ENCODE data around the gene MYCBP.

- no peak for TF ChIP-seq POLR2A (IDR thresholded peaks at IDR 0.05)
- TF ChIP-seq, protein P1, sequence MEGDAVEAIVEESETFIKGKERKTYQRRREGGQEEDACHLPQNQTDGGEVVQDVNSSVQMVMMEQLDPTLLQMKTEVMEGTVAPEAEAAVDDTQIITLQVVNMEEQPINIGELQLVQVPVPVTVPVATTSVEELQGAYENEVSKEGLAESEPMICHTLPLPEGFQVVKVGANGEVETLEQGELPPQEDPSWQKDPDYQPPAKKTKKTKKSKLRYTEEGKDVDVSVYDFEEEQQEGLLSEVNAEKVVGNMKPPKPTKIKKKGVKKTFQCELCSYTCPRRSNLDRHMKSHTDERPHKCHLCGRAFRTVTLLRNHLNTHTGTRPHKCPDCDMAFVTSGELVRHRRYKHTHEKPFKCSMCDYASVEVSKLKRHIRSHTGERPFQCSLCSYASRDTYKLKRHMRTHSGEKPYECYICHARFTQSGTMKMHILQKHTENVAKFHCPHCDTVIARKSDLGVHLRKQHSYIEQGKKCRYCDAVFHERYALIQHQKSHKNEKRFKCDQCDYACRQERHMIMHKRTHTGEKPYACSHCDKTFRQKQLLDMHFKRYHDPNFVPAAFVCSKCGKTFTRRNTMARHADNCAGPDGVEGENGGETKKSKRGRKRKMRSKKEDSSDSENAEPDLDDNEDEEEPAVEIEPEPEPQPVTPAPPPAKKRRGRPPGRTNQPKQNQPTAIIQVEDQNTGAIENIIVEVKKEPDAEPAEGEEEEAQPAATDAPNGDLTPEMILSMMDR (IDR thresholded peaks at IDR 0.05), result no peak
These were observed 16.4 kb upstream of the MYCBP start for GRCh38 chr1:38889589-38889988.

Measured in vagina (tissue), 2 donors.